Measurements from ENCODE around the gene LTBP4.

LTBP4 gene

DNA sequence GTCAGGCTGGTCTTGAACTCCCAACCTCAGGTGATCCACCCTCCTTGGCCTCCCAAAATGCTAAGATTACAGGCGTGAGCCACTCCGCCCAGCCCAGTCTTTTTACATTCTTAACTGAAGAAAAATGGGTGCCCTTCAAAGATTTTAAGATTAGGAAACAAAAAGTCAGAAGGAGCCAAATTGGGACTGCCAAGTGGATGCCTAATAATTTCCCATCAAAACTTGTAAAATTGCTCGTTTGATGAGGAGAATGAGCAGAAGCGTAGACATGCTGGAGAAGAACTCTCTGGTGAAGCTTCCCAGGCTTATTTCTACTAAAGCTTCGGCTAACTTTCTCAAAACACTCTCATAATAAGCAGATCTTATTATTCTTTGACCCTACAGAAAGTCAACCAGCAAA is 57.9 kb downstream of the LTBP4 start:
- TF ChIP-seq POU2F2 (IDR thresholded peaks at IDR 0.05; ENCODE audit: low read depth, low read length) (no peak), POLR2A (IDR thresholded peaks at IDR 0.05; ENCODE audit: low read depth, low read length) (no peak), PAX5 (IDR thresholded peaks at IDR 0.05; ENCODE audit: insufficient read depth, low read length, severe bottlenecking) (no peak), POLR2AphosphoS5 (IDR thresholded peaks at IDR 0.05; ENCODE audit: low read depth, low read length) (no peak), SPI1 (IDR thresholded peaks at IDR 0.05; ENCODE audit: low read depth, low read length) (no peak), TAF1 (IDR thresholded peaks at IDR 0.05; ENCODE audit: low read depth, low read length) (no peak)
- no peak for DNase-seq (ENCODE audit: insufficient read length, low spot score)
- FAIRE-seq: no peak

GRCh38 chr19:40659566-40659965 is 58.4 kb downstream of the LTBP4 start:
- DNase-seq (ENCODE audit: insufficient read length, low spot score): no peak
- TF ChIP-seq POU2F2 (IDR thresholded peaks at IDR 0.05; ENCODE audit: low read depth, low read length) (no peak), SPI1 (IDR thresholded peaks at IDR 0.05; ENCODE audit: low read depth, low read length) (no peak), TAF1 (IDR thresholded peaks at IDR 0.05; ENCODE audit: low read depth, low read length) (no peak), POLR2AphosphoS5 (IDR thresholded peaks at IDR 0.05; ENCODE audit: low read depth, low read length) (no peak), PAX5 (IDR thresholded peaks at IDR 0.05; ENCODE audit: insufficient read depth, low read length, severe bottlenecking) (no peak), POLR2A (IDR thresholded peaks at IDR 0.05; ENCODE audit: low read depth, low read length) (no peak)
- no peak for FAIRE-seq

DNA sequence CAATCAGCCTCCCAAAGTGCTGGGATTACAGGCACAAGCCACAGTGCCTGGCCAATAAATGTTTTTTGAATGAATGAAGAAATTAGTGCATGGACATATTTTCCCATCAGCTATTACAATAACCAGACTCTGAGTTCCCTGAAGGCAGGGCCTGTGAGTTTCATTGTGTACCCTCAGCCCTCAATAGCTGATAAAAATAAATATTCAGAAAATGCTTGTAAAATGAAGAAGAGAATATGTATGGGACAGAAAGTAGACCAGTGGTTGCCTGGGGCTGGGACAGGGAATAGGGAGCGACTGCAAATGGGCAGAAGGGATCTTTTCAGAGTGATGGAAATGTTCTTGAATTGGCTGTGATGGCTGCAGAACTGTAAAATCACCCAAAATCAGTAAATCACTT is 60.4 kb downstream of the LTBP4 start:
- FAIRE-seq (no peak), DNase-seq (ENCODE audit: insufficient read length, low spot score) (no peak)
- TF ChIP-seq POU2F2 (IDR thresholded peaks at IDR 0.05; ENCODE audit: low read depth, low read length) (no peak), POLR2AphosphoS5 (IDR thresholded peaks at IDR 0.05; ENCODE audit: low read depth, low read length) (no peak), POLR2A (IDR thresholded peaks at IDR 0.05; ENCODE audit: low read depth, low read length) (no peak), SPI1 (IDR thresholded peaks at IDR 0.05; ENCODE audit: low read depth, low read length) (no peak), PAX5 (IDR thresholded peaks at IDR 0.05; ENCODE audit: insufficient read depth, low read length, severe bottlenecking) (no peak), TAF1 (IDR thresholded peaks at IDR 0.05; ENCODE audit: low read depth, low read length) (no peak)

DNA sequence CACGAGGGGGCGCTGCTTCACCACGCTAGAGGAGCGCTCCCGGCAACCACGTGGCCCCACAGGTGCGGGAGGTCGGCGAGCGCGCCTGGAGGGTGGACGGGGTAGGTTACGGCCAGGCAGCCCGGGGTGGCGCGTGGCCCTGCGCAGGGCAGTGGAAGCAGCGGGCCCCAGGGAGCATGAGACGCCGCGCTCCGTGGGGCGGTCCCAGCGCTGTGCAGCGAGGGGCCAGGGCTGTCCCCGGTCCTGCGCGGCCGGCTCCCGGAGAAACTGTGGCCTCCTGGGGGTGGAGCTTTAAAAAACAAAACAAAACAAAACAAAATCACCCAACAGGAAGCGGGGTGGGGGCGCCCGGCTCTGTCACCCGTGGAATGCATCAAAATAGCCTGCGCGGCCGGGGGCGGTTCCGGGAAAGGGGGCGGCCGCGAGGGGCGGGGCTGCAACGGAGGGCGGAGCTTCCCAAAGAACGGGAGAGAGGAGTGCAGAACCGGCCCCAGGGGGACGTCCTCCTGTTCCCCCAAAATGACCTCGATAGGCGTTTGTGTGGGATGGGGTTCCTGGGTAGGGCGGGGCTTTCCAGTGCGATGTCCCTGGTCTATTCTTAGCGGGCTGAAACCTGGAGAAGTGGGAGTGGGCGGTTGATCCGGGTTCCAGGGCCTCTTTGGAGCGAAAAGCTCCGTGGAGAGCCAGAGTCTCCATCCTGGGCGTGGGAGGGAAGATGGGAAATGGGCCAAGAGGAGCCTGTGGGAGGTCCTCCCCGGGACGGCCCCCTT is 61.9 kb downstream of the LTBP4 start:
- FAIRE-seq (peak; percentile 97), DNase-seq (ENCODE audit: insufficient read length, low spot score) (peak; percentile 95)
- TF ChIP-seq SPI1 (IDR thresholded peaks at IDR 0.05; ENCODE audit: low read depth, low read length) (no peak), PAX5 (IDR thresholded peaks at IDR 0.05; ENCODE audit: insufficient read depth, low read length, severe bottlenecking) (no peak), TAF1 (IDR thresholded peaks at IDR 0.05; ENCODE audit: low read depth, low read length) (no peak), POU2F2 (IDR thresholded peaks at IDR 0.05; ENCODE audit: low read depth, low read length) (no peak), POLR2AphosphoS5 (IDR thresholded peaks at IDR 0.05; ENCODE audit: low read depth, low read length) (no peak), POLR2A (IDR thresholded peaks at IDR 0.05; ENCODE audit: low read depth, low read length) (no peak)

DNA sequence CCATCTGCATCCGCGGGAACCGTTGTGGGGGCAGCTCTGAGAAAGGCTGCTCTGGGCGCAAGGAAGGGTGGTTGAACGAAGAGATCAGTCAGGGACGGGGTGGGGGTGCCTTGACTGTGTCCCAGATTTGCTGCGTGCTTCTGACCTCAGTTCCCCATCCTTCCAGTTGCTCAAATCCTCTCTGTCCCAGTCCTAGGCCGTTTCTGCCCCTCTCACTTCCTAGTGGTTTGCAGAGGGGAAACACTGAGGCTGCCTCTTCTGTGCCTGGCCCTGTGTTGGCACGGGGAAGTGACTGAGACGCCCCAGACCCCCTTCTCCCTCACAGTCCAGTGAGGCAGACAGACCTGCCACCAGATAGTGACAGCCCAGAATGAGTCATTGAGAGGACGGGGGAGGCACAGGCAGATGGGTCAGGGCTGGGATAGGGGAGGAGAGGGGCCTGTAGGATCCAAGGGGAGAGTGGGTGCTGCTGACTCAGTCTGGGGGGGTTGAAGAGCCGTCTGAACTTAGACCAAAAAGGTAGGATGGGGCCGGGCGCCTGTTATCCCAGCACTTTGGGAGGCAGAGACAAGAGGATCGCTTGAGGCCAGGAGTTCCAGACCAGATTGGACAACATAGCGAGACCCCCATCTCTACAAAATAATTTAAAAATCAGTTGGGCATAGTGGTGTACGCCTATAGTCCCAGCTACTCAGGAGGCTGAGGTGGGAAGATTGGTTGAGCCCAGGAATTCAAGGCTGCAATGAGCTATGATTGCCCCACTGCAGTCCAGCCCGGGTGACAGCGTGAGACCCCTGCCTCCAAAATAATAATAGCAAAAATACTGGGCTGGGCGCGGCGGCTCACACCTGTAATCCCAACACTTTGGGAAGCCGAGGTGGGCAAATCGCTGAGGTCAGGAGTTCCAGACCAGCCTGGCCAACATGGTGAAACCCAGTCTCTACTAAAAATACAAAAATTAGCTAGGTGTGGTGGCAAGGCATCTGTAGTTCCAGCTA is 62.8 kb downstream of the LTBP4 start:
- no peak for TF ChIP-seq POLR2A (IDR thresholded peaks at IDR 0.05; ENCODE audit: low read depth, low read length)
- TF ChIP-seq SPI1 (IDR thresholded peaks at IDR 0.05; ENCODE audit: low read depth, low read length): no peak
- no peak for TF ChIP-seq POLR2AphosphoS5 (IDR thresholded peaks at IDR 0.05; ENCODE audit: low read depth, low read length)
- no peak for TF ChIP-seq POU2F2 (IDR thresholded peaks at IDR 0.05; ENCODE audit: low read depth, low read length)
- TF ChIP-seq PAX5 (IDR thresholded peaks at IDR 0.05; ENCODE audit: insufficient read depth, low read length, severe bottlenecking): no peak
- no peak for TF ChIP-seq TAF1 (IDR thresholded peaks at IDR 0.05; ENCODE audit: low read depth, low read length)
- DNase-seq (ENCODE audit: insufficient read length, low spot score) (no peak), FAIRE-seq (peak; percentile 80)

DNA sequence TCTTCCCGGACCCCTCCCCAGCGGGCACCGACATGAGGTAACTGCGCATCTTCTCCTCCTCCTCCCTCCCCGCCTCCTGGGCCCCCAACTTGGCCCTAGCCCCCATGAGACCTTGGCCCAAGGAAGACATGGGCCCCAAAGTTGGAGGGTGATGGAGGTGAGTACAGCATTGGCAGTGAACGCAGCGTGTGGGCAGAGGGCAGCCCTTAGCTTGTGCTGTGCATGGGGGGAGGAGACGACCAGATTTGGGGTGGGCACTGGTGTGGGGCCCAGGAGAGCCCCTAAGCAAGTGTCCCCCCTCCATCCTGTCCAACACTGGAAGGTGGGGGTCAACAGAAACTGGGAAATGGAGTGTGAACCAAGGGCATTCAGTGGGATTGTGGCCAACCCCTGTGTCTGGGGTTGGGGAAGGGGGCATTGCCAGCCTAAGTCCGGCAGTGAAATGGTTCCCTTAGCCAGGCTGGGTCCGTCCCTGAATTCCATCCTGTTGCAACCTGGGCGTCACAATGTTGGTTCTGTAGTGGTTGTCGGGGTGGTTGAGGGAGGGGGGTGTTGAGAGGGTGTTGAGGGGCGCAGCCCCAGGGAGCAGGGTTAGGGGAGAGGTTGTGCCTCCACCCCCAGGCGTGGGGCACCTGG is 65.8 kb downstream of the LTBP4 start:
- FAIRE-seq (no peak), DNase-seq (ENCODE audit: insufficient read length, low spot score) (no peak)
- TF ChIP-seq TAF1 (IDR thresholded peaks at IDR 0.05; ENCODE audit: low read depth, low read length): no peak
- no peak for TF ChIP-seq POLR2A (IDR thresholded peaks at IDR 0.05; ENCODE audit: low read depth, low read length)
- TF ChIP-seq POU2F2 (IDR thresholded peaks at IDR 0.05; ENCODE audit: low read depth, low read length): no peak
- no peak for TF ChIP-seq SPI1 (IDR thresholded peaks at IDR 0.05; ENCODE audit: low read depth, low read length)
- no peak for TF ChIP-seq PAX5 (IDR thresholded peaks at IDR 0.05; ENCODE audit: insufficient read depth, low read length, severe bottlenecking)
- no peak for TF ChIP-seq POLR2AphosphoS5 (IDR thresholded peaks at IDR 0.05; ENCODE audit: low read depth, low read length)

DNA sequence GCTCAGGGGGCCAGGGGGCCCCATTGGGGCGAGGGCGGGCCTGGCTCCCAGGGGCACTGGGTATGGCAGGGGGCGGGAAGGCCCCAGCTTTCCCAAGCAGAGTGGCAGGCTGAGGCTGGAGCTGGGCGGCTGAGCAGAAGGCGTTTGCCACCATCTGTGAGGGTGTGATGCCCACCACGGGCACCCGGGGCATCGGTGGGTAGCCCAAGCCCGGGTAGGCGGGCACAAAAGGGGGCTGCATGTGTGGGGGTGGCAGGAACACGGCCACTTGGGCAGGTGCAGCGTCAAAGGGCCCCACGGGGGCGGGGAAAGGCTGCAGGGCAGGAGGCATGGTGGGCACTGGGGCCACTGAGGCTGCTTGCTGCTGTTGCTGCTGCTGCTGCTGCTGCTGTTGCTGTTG is 66.4 kb downstream of the LTBP4 start:
- FAIRE-seq: no peak
- no peak for DNase-seq (ENCODE audit: insufficient read length, low spot score)
- TF ChIP-seq POLR2A (IDR thresholded peaks at IDR 0.05; ENCODE audit: low read depth, low read length) (no peak), POLR2AphosphoS5 (IDR thresholded peaks at IDR 0.05; ENCODE audit: low read depth, low read length) (no peak), TAF1 (IDR thresholded peaks at IDR 0.05; ENCODE audit: low read depth, low read length) (no peak), PAX5 (IDR thresholded peaks at IDR 0.05; ENCODE audit: insufficient read depth, low read length, severe bottlenecking) (no peak), SPI1 (IDR thresholded peaks at IDR 0.05; ENCODE audit: low read depth, low read length) (no peak)

DNA sequence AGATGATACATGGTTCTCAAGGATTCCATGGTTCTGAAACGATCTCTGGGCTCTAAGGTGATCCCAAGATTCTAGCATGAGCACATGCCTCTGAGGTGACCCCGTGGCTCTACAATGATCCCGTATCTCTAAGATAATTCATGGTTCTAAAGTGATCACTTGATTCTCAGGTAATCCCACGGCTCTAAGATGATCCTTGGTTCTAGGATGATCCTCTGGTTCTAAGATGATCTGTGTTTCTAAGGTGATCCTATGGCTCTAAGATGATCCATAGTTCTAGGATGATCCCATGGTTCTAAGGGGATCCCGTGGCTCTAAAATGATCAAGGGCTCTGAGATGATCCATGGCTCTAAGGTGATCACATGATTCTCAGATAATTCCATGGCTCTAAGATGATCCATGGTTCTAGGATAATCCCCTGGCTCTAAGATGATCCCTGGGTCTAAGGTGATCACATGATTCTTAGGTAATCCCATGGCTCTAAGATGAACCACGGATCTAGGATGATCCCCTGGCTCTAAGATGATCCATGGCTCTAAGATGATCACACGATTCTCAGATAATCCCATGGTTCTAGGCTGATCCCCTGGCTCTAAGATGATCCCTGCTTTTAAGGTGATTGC is 67.9 kb downstream of the LTBP4 start:
- FAIRE-seq: no peak

More for the DNA sequence above, 67.9 kb downstream of the LTBP4 start:
- DNase-seq (ENCODE audit: insufficient read length, low spot score): no peak
- TF ChIP-seq TAF1 (IDR thresholded peaks at IDR 0.05; ENCODE audit: low read depth, low read length) (no peak), SPI1 (IDR thresholded peaks at IDR 0.05; ENCODE audit: low read depth, low read length) (no peak), PAX5 (IDR thresholded peaks at IDR 0.05; ENCODE audit: insufficient read depth, low read length, severe bottlenecking) (no peak), POLR2A (IDR thresholded peaks at IDR 0.05; ENCODE audit: low read depth, low read length) (no peak), POU2F2 (IDR thresholded peaks at IDR 0.05; ENCODE audit: low read depth, low read length) (no peak), POLR2AphosphoS5 (IDR thresholded peaks at IDR 0.05; ENCODE audit: low read depth, low read length) (no peak)
